ENCODE data around the gene OR4N5.

GRCh38 chr14:20143911-20144310 lies 5.3 kb downstream of the OR4N5 start:
- TF ChIP-seq POLR2A (IDR thresholded peaks at IDR 0.05) (no peak), EP300 (IDR thresholded peaks at IDR 0.05) (no peak)
- TF ChIP-seq, protein P1, sequence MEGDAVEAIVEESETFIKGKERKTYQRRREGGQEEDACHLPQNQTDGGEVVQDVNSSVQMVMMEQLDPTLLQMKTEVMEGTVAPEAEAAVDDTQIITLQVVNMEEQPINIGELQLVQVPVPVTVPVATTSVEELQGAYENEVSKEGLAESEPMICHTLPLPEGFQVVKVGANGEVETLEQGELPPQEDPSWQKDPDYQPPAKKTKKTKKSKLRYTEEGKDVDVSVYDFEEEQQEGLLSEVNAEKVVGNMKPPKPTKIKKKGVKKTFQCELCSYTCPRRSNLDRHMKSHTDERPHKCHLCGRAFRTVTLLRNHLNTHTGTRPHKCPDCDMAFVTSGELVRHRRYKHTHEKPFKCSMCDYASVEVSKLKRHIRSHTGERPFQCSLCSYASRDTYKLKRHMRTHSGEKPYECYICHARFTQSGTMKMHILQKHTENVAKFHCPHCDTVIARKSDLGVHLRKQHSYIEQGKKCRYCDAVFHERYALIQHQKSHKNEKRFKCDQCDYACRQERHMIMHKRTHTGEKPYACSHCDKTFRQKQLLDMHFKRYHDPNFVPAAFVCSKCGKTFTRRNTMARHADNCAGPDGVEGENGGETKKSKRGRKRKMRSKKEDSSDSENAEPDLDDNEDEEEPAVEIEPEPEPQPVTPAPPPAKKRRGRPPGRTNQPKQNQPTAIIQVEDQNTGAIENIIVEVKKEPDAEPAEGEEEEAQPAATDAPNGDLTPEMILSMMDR (IDR thresholded peaks at IDR 0.05), result no peak

All from gastroesophageal sphincter (tissue), 3 donors.